ENCODE measurements around the gene CASK. TPM values are rescaled to one million over a fixed set of nuclear protein-coding genes. Genes with fewer than 3 reads are reported as not detected.

Gene CASK
- total RNA-seq, 4 donors from 2014 or later: 34.3 to 52.8 (median 40.7) TPM

- Histone ChIP-seq H3K4me3 (no peak overlapping the region), H3K4me1 (no peaks in the 10 kb centered on the region), H3K36me3 (no peaks in the 10 kb centered on the region), H3K27ac (no peak overlapping the region), H3K27me3 (no peaks in the 10 kb centered on the region), H3K9me3 (no peaks in the 10 kb centered on the region)
- TF ChIP-seq EP300 (IDR thresholded peaks at IDR 0.05) (peak in 1 of 2 donors; percentile 49), POLR2A (IDR thresholded peaks at IDR 0.05) (no peak), CTCF (IDR thresholded peaks at IDR 0.05) (no peak)
- DNase-seq (ENCODE audit: low spot score in 2 of 2): peak in 1 of 2 donors; percentile 6
- 17 to 33% methylated on average over 2 of the region's 2 CpGs for WGBS, 2 donors
Measured at GRCh38 chrX:41634284-41634683, 289.1 kb downstream of the CASK start.

- no peaks in the 10 kb centered on the region for H3K4me1 ChIP-seq
- DNase-seq (ENCODE audit: low spot score in 2 of 2): no peak
- no peaks in the 10 kb centered on the region for H3K27me3 ChIP-seq
- WGBS, 2 donors: 74 to 78% methylated on average over 2 of the region's 2 CpGs
- H3K27ac ChIP-seq: no peak overlapping the region
- no peaks in the 10 kb centered on the region for H3K9me3 ChIP-seq
- TF ChIP-seq POLR2A (IDR thresholded peaks at IDR 0.05) (no peak), EP300 (IDR thresholded peaks at IDR 0.05) (no peak), CTCF (IDR thresholded peaks at IDR 0.05) (no peak)
- peaks cover 0 to 3% (median 0%) of the 10 kb centered on the region in 3 donors for H3K36me3 ChIP-seq
- H3K4me3 ChIP-seq: no peak overlapping the region
Measured at GRCh38 chrX:41630091-41630490, 293.3 kb downstream of the CASK start.

GRCh38 chrX:41629539-41629938 is 293.8 kb downstream of the CASK start:
- Histone ChIP-seq H3K36me3 (peaks cover 0 to 3% (median 0%) of the 10 kb centered on the region in 3 donors), H3K27me3 (no peaks in the 10 kb centered on the region), H3K9me3 (no peaks in the 10 kb centered on the region), H3K4me1 (no peaks in the 10 kb centered on the region), H3K4me3 (no peak overlapping the region), H3K27ac (no peak overlapping the region)
- DNase-seq (ENCODE audit: low spot score in 2 of 2): no peak
- 100% methylated on average over 1 of the region's 1 CpG for WGBS, 2 donors
- TF ChIP-seq POLR2A (IDR thresholded peaks at IDR 0.05) (no peak), CTCF (IDR thresholded peaks at IDR 0.05) (no peak)

- H3K27ac ChIP-seq: no peak overlapping the region
- H3K4me3 ChIP-seq: no peak overlapping the region
Measured at GRCh38 chrX:41621222-41621723, 302.1 kb downstream of the CASK start.

GRCh38 chrX:41619221-41619620 is 304.1 kb downstream of the CASK start:
- H3K4me3 ChIP-seq: no peak overlapping the region
- H3K27me3 ChIP-seq: peaks cover 0 to 4% of the 10 kb centered on the region in 2 donors
- TF ChIP-seq CTCF (IDR thresholded peaks at IDR 0.05): no peak
- TF ChIP-seq EP300 (IDR thresholded peaks at IDR 0.05): no peak
- no peak for TF ChIP-seq POLR2A (IDR thresholded peaks at IDR 0.05)
- no peak overlapping the region for H3K27ac ChIP-seq
- no peak for DNase-seq (ENCODE audit: low spot score in 2 of 2)
- no peaks in the 10 kb centered on the region for H3K4me1 ChIP-seq
- no peaks in the 10 kb centered on the region for H3K36me3 ChIP-seq
- H3K9me3 ChIP-seq: no peaks in the 10 kb centered on the region

More at GRCh38 chrX:41621222-41621723, 302.1 kb downstream of the CASK start:
- TF ChIP-seq EP300 (IDR thresholded peaks at IDR 0.05): no peak
- no peak for TF ChIP-seq POLR2A (IDR thresholded peaks at IDR 0.05)
- TF ChIP-seq CTCF (IDR thresholded peaks at IDR 0.05): no peak
- Histone ChIP-seq H3K4me1 (no peaks in the 10 kb centered on the region), H3K27me3 (peaks cover 0 to 4% of the 10 kb centered on the region in 2 donors), H3K9me3 (no peaks in the 10 kb centered on the region), H3K36me3 (peaks cover 0 to under 1% (median 0%) of the 10 kb centered on the region in 3 donors)
- WGBS, 2 donors: 61 to 89% methylated on average over 4 to 5 of the region's 5 CpGs
- no peak for DNase-seq (ENCODE audit: low spot score in 2 of 2)

All from tibial nerve (tissue), 4 donors.